Measurements from ENCODE around the gene LSMEM2.

- TF ChIP-seq POLR2AphosphoS5 (IDR thresholded peaks at IDR 0.05; ENCODE audit: borderline replicate concordance, low read depth, low read length) (peak; percentile 81), EZH2 (IDR thresholded peaks at IDR 0.05) (no peak), FOXP2 (optimal IDR thresholded peaks at IDR 0.05; ENCODE audit: control extremely low read depth, extremely low read length, insufficient read depth) (no peak)
These were observed 20.1 kb downstream of the LSMEM2 start, which contains the start of the genes HYAL3 and NAA80 for GRCh38 chr3:50298836-50299637.

Data from SK-N-MC (cell line).